IPS DF 4.7 (cell line): ENCODE results near the gene LMF1.
"Not testable (repeated sequence)": the region's sequence is repeated elsewhere in the genome, so short reads cannot be mapped to it uniquely, and the experiment has no call there.

Experiments
- DNase-seq: peaks from one replicate; pipeline ENCODE4 v3.0.0-alpha.2; 2013; ENCODE audit warnings: low spot score; ENCODE audit errors: extremely low read depth

The LMF1 gene

DNA sequence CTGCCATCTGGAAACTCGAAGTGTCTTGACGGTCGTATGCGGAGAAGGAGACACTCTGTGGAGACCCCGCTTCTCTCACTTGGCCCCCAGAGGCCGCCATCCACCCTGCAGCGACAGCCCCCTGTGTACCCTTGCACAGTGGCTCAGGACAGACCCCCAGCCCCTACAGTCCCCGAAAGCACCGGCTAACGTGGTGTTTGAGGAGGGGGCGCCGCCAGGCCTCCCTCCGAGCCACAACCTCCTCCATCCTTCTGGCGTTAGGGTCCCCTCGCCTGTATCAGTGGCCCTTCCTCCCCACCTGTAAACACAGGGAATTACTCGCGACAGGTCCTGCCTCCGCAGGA lies 73.6 kb downstream of the LMF1 start:
- DNase-seq: no peak

DNA sequence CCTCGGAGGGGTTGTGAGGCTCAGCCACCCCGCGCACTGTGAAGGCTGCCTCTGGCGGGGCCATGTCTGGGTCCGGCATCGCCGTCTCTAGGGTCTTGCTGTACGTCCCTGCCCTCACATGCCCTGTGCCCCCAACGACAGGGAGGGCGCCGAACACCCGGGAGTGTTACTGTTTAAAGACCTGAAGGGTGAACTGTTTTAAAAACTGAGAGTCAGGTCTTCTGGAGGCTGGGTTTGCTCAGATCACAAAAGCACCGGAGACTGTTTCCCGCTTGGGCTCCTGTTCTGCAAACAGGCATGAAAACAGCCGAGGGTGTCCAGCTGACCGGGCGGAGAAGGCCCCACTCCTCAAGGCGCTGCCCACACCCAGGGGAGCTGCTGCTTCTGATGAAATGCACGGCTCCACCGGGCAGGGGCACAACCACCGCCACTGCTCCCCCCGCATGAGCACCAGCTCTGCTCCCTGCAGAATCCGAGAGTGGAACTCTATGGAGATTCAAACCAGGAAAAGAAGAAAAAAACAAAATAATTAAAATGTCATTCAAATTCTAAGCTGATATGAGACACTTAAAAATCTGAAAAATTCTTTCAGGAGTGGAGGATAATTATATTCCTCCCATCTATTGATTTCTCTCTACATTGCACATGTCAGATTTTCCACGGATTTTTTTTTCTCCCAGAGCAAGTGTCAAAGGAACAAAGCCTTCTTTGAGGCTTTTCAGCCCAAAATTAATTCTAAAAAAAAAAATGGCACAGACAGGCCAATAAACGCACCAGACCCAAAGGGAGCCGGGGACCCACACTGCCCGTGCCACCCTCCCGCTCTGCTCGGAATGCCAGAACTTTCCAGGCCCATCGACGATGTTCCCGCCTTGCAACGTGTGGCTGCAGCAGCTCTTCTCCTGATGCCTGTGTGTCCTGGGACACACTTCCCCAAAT lies 74.3 kb downstream of the LMF1 start:
- no peak for DNase-seq

DNA sequence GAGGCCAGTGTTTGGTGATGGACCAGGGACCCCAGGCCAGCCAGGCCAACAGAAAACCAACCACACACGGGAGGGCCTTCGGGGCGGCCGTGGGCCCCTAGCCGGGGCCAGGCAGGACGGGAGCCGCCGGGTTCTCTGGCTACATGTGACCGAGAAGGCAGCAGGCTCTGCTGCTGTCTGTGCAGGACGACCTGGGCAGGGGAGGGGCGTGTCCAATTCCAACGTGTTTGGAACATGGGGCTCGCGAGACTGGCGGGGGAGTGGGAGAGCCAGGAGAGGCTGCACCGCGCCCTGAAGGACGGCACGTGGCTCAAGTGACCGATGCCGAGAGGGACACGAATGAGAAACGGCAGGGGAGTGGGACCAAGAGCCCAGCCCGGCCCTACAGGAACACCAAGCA lies 75.4 kb downstream of the LMF1 start:
- DNase-seq: no peak

DNA sequence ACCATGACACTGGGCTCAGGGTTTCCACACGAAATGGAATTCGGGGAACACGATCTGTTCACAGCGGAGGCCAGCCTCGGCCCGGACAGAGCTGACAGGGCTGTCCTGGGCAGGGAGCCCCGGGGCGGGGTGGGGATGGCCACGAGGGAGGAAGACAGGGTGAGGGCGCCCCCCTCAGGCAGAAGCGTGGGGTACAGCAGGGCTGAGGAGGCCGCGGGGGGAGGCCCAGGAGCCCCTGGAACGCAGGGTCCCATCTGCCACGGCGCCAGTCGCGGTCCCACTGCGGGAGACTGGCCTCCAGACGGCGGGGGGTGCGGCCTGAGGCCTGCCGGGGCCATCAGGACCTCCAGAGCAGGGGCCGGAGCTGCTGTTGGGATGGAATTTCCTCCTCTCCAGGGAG lies 75.9 kb downstream of the LMF1 start:
- DNase-seq: no peak

DNA sequence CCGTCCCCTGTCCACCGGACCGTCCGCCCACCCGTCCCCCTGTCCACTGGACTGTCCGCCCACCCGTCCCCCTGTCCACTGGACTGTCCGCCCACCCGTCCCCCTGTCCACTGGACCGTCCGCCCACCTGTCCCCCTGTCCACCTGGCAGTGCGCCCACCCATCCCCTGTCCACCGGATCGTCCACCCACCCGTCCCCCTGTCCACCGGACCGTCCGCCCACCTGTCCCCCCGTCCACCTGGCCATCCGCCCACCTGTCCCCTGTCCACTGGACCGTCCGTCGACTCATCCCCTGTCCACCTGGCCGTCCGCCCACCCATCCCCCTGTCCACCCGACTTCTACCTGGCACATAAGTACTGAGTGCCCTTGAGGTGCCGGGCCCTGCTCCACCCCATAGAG lies 76.6 kb downstream of the LMF1 start:
- DNase-seq: no peak

DNA sequence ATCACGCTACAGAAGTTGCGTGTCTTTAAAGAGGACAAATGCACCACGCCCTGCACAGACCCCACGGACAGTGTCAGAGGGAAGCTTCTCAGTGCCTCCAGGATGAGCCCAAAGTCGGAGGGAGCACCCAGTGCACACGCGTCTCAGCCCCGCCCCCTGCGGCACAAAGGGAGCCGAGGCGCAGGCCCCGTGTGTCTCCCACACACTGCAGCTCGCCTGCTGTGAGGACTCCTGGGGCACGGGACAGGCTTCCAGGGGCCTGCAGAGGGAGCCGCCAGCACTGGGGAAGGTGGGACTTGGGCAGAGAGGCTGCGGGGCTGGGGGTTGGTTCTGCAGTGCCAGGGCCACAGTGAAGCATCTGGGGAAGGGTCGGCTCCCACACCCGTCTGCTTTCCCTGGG lies 77.4 kb downstream of the LMF1 start:
- DNase-seq: no peak

DNA sequence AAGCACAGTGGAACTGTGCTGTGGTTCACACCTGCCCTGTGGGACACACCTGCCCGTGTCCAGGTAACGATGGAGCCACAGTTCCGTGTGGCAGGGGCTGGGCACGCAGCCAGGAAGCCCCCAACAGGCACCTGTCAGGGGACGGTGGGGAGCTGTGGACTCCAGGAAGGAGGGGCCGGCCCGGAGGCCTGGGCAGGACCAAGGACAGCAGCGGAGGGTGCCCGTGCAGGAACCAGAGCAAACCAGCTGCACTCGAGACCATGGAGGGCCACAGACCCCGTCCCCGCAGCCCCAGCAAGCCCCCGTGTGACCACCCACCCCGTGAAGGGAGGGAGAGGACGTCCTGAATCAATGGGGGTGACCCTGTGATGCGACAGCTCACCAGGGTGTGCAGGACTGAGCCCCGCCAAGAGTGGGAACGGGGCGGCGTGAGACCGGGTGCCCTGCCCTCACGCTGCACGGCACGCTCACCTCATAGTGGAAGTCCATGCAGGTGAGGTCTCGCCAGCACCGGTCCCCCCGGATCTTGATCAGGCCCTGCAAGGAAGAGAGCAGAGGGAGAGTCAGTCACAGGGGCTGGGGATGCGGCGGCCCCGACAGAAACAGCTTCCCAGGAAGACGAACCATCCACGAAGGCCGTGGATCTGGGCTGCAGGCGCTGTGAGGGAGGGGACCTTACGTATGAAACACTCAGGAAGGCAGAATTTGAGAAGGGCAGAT lies 78.1 kb downstream of the LMF1 start:
- DNase-seq: no peak

DNA sequence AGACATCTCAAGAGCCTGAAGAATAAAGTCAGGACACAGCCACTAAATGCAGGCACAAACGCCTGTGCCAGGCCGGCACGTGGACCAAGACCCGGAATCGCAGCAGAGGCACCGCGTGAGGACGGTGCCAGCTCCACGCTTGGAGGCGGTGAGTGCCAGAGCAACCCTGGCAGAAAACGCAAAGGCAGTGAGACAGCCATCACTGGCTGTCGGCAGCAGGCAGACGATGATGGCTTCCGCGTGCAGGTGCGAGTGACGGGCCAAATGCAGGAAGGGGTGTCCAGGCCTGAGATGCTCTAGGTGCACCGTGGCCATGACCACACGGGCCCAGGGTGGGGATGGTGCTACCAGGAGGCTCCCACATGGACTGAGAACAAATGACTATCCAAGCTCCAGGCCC lies 78.8 kb downstream of the LMF1 start:
- no peak for DNase-seq

DNA sequence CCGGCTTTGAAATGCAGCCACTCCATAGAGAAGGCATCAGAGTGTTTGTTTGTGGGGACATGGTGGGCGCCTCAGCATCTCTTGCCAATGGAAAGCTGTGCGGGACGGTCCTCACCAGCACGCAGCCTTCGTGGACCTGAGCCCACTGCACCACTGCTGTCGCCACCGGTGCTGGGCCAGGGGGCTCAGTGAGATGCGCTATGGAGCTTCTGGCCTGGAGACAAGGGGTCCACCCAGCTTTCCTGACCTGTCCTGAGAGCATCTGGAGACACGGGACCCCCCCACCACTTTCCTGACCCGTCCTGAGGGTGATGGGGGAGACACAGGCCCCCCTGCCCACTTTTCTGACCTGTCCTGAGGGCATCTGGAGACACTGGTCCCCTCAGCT lies 79.4 kb downstream of the LMF1 start:
- DNase-seq: no peak

DNA sequence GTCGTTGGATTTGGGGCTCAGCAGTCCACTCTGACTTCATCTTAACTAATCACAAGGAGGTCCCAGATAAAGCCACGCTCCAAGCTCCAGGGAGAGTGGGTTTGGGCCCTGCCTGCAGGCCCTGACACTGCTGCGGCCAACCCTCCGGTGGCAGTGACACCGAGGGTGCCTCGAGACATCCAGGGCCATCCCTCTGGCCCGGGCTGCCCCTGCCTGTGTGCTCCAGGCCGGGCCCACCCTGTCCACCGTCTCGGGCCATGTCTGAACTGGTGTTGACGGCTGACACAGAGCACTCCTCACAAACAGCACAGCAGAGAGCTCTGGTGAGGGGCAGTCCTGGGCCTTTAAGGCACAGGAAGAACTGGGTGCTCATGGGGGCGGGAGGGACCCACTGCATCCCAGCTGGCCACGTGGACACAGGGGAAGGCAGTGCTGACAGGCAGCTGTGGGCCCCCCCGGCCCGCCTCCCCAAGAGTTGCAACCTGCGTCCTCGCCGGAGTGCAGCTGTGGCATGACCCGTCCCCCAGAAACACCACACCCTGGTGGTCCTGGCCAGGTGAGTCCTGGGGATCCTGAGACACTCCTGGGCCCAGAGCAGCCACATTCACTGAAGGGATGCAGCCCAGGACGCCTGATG lies 80.0 kb downstream of the LMF1 start:
- no peak for DNase-seq

DNA sequence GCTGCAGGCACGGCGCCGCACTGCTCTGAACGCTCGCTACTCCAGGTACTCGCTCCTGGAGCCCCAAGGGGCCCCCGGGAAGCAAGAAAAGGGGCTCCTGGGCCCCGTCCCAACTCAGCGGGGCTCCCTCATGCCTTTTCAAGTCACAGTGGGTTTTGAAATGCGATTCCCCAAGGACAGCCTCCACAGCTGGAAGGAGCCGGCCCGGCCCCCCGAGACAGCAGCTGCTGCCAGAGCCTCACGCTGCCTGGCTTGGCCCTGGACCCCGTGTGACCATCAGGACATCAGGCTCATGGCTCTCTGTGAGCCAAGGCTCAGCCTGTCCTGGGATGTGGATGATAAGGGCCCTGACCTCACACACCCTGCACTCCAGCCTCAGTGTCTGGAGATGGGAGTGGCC lies 80.6 kb downstream of the LMF1 start:
- DNase-seq: no peak

DNA sequence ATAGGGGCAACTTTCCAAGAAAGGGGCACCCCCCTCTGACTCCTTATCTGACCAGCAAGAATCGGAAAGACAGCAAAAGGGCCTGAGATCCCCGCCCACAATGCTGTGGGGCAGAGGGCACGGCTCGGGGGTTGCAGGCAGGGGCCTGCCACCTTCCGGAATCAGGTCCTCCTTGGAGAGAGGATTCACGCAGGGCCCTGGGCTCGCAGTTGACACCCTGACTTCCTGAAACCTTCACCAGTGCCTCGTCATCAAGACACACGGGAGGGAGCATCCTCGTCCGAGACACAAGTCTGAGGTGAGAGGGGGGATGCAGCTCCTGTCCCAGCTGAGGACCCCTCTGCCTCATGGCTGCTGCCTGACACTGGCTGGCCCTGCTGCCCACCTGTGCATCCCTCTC lies 81.2 kb downstream of the LMF1 start:
- DNase-seq: no peak

DNA sequence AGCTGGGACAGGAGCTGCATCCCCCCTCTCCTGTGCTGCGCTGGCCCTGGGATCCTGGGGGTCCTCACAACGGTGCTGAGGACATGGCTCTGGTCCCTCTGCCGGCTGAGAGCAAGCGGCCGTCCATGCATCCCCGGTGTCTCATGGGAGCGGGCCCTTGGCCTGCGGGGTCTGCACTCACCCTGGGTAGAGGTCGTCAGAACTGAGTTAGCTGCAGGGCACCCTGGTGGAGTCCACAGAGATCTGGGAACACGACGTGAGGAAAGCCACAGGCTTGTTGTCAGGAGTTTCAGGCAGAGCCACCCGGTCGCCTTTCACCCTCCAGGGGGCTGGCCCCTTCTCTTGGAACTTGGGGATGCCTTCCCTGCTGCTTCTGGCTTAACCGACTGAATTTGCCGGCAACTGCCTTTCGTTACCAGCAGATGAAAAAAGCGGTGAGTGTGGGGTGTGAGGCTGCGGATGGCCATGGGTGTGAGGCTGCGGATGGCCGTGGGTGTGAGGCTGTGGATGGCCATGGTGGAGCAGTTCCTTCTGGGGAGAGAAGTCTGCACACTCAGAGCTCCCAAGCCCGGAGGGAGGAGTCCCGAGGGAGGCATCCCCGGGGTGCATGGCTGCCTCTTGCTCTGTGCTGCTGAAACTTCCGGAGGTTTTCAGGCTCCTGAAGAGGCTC lies 81.7 kb downstream of the LMF1 start:
- DNase-seq: no peak

DNA sequence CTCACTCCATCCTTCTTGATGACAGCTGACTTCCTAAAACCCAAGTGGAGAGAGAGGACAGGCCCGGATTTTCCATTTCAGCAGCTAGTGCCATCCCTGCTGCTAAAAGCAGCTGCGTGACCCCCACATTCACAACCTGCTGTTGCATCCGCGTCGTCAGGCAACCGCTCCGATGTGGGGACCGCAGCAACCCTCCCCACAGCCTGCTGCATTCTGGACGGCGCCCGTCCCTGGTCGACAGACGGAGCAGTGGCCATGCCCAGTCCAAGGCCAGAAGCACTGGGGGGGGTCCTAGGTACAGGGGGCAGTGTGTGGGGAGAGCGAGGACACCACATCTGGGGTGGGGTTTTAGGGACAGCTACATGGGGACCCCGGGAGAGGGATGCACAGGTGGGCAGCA lies 82.3 kb downstream of the LMF1 start:
- not testable (repeated sequence) for DNase-seq

DNA sequence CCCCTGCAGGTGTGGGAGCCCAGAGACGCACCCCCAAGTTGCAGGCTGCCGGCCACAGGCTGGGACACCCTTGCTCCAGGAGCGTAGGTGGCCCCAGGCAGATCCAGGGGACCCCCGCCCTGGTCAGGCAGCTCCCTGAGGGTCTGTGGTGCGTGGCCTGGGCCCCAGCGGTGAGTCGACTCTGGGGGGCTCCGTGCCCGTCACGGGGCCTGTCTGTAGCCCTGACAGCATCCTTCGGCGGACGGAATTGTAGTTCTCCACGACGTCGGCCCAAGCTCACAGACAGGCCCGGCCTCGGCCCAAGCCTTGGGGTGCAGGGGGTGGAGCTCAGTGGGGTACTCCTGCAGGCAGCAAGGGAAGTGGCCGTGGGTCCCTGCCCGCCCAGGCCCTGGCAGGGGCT lies 82.9 kb downstream of the LMF1 start:
- DNase-seq: no peak

DNA sequence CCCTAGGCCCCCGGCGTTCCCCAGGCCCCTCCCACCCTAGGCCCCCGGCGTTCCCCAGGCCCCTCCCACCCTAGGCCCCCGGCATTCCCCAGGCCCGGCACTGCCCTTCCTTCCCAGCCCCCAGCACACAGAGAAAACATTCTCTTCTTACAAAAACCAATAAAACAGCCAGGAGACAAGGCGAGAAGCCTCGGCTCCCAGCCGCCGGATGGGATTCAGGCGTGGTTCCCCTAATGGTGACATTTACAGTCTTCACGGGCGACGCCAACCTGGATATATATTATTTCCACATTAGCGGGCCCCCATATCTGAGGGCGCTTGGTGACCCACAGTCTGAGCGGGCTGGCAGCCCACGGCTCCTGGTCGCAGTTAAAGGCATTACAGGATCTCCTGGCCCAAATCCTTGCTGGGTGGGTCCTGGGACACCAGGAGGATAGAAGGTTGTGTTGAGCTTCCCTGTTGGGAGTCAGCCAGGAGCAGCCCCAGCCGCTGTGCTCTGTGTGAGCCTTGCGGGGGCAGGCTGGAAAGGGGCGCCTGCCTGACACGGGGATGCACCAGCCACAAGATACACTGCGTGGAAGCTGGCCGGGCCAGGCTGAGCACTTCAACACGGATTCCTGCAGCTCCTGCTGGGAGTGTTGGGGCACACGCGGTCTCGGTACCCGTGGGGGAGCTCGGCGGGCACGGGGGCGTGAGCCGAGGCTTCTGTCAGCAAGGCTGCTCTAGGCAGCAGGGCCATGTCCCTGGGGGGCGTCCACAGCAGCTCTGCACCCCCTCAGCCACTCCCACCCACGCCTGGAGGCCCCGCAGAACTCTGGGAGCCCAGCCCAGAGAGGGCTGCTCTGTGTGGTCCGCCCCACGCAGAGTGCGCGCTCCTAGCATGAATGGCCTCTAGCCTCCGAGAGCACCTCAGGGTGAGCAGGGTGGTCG lies 83.7 kb downstream of the LMF1 start:
- no peak for DNase-seq

DNA sequence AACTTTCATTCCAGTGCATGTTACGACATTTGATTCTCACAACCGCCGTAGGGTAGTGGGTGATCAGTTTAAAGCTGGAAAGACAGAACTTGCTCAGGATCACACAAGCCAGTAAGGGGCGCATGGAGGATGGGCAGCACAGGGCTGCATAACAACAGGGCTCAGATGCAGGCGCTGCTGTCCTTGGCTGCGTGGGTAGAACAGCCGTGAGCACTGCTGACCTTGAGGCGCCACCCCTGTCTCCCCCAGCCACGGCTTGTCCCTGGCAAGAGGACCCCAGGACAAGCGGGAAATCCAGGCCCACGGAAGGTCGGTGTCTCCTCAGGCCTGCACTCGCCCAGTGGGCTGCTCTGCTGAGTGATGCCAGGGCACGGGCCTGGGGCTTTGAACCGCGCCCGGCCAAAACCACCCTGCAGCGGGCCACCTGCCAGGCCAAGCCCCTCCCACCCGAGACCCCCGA lies 84.7 kb downstream of the LMF1 start:
- DNase-seq: no peak

DNA sequence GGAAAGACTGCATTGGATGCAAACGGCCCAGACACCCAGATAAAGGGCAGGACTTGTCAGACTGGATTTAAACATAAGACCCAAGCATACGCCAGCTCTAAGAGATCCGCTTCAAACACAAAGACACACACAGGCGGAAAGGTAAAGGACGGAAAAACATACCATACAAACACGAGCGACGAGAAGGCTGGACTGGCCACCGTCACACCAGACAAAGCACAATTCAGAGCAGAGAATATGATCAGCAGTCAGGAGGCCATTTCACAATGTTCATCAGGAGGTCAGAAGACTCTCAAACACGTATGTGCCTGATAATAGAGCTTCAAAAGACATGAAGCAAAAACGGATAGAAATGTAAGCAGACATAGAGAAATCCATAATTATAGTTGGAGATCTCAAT lies 85.4 kb downstream of the LMF1 start:
- DNase-seq: no peak

DNA sequence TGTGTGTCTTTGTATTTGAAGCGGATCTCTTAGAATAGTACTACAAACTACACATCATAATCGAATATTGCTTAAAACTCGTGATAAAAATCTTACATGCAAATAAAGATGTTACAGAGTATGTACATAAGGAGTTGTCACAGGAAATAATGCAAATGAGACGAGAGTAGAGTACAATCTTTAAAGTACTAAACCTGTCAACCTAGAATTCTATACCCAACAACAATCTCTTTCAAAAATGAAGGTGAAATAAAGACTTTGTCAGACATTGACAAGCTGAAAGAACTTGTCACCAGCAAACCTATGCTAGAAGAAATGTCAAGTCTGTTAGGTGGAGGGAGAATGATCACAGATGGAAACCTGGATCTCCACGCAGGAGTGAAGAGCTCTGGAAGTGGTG lies 86.6 kb downstream of the LMF1 start:
- DNase-seq: no peak

DNA sequence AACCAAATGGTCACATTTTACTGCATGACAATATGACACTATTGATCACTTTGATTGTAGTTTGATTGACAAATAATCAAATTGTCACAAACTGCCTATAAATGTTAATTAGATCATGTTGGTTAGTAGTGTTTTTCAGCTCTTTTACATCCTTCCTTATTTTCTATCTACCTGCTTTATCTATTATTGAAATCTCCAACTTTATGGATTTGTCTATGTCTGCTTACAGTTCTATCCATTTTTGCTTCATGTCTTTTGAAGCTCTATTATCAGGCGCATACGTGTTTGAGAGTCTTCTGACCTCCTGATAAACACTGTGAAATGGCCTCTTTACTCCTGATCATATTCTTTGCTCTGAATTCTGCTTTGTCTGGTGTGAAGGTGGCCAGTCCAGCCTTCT lies 87.0 kb downstream of the LMF1 start:
- no peak for DNase-seq

DNA sequence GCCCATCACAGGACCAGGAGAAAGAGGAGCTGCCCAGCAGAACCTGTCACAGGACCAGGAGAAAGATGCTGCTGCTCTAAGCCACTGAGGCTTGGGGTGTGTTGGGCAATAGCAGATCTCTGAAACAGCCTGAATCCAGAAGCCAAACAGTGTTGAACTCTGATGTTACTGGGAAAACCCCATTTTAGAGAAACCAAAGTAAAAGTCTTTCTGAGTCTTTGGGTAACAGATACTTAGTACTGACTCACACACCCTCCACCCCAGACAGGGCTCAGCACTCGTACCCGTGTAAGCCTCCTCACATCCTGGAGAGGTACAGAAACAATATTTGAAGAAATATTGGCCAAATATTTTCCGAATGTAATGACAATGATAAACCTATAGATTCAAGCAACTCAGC lies 87.4 kb downstream of the LMF1 start:
- DNase-seq: no peak
